Esophagus muscularis mucosa (tissue), 4 donors: Measurements from ENCODE around the gene SEMA5A. TPM values are rescaled to one million over a fixed set of nuclear protein-coding genes. Genes with fewer than 3 reads are reported as not detected.

Experiments used
- DNase-seq: peaks from one replicate; pipeline ENCODE4 v3.0.0-alpha.2; 2017; ENCODE audit errors: extremely low spot score
- H3K27ac ChIP-seq, 4 donors: fragments of 200-600 bp; sonication (generic); replicated peaks in 1 of 4; 1 replicate in 3 of 4; 2 replicates in 1 of 4; pipeline ENCODE4 v1.5.1; 2016 to 2019; ENCODE audit warnings: mild to moderate bottlenecking in 1 of 4
- H3K27me3 ChIP-seq, 4 donors: fragments of 200-600 bp; sonication (generic); one replicate each; pipeline versions ENCODE4 v1.5.1 to v1.6.0; 2016 to 2019
- H3K36me3 ChIP-seq, 4 donors: fragments of 200-600 bp; sonication (generic); one replicate each; pipeline ENCODE4 v1.5.1; 2016 to 2019
- H3K4me1 ChIP-seq, 4 donors: fragments of 200-600 bp; sonication (generic); one replicate each; pipeline ENCODE4 v1.5.1; 2016 to 2019
- H3K4me3 ChIP-seq, 4 donors: fragments of 200-600 bp; sonication (generic); 1 replicate in 2 of 4; 2 replicates in 2 of 4; pipeline ENCODE4 v1.5.1; 2016 to 2019; ENCODE audit warnings: mild to moderate bottlenecking in 4 of 4, moderate library complexity in 1 of 4
- H3K9me3 ChIP-seq, 4 donors: fragments of 200-600 bp; sonication (generic); 1 replicate in 3 of 4; 2 replicates in 1 of 4; pipeline ENCODE4 v1.5.1; 2016 to 2019
- CTCF ChIP-seq, 3 experiments: fragments of 200-600 bp in 2 of 3; fragments of 450-650 bp in 1 of 3; sonication (generic) in 2 of 3; IDR thresholded peaks; one replicate each; pipeline ENCODE4 v1.5.1; 2017 to 2019; ENCODE audit warnings: antibody characterized with exemption in 3 of 3, mild to moderate bottlenecking in 2 of 3, moderate library complexity in 1 of 3
- EP300 ChIP-seq: sonication (generic); formaldehyde crosslinking; IDR thresholded peaks from one replicate; pipeline ENCODE4 v1.6.1; 2017; ENCODE audit warnings: antibody characterized with exemption
- POLR2A ChIP-seq: fragments of 450-650 bp; IDR thresholded peaks from one replicate; pipeline ENCODE4 v1.6.1; 2017; ENCODE audit warnings: antibody characterized with exemption, moderate library complexity, mild to moderate bottlenecking, low read depth
- POLR2AphosphoS5 ChIP-seq, 2 donors: sonication (generic); formaldehyde crosslinking; IDR thresholded peaks; one replicate each; pipeline ENCODE4 v1.6.1; 2017; ENCODE audit warnings: antibody characterized with exemption in 2 of 2
- WGBS: methylation state at CpG from one replicate; pipeline ENCODE4 v1.1.5; 2018; 5-methylcytosine and 5-hydroxymethylcytosine counted together
- intact Hi-C: fragments of 100-400 bp; cut with DNase I; formaldehyde crosslinking; loops from one replicate; pipeline ENCODE4 v1.15.1; 2023
- total RNA-seq, 4 donors: library from RNA; depleted of rRNA; stranded (reverse); fragments of >200 nt; gene quantifications; one replicate each; pipeline versions ENCODE4 v1.1.0 to v1.2.1, GENCODE V29; 2016

The SEMA5A gene
- total RNA-seq, 4 donors from 2014 or later, result 2.1 to 5.6 (median 3.5) TPM

- no peaks in the 10 kb centered on the region for H3K36me3 ChIP-seq
- no peak for TF ChIP-seq CTCF (IDR thresholded peaks at IDR 0.05)
- TF ChIP-seq POLR2A, result no peak
- no peak for TF ChIP-seq EP300
- TF ChIP-seq POLR2AphosphoS5 (IDR thresholded peaks at IDR 0.05), result no peak
- no peak overlapping the region for H3K4me3 ChIP-seq
- no peaks in the 10 kb centered on the region for H3K27me3 ChIP-seq
- H3K27ac ChIP-seq, result no peak overlapping the region
- no peaks in the 10 kb centered on the region for H3K9me3 ChIP-seq
- intact Hi-C loops, result no loop called here
- H3K4me1 ChIP-seq, result no peaks in the 10 kb centered on the region
- no peak for DNase-seq
These were observed 306.8 kb downstream of the SEMA5A start for GRCh38 chr5:9239071-9239470.

DNA sequence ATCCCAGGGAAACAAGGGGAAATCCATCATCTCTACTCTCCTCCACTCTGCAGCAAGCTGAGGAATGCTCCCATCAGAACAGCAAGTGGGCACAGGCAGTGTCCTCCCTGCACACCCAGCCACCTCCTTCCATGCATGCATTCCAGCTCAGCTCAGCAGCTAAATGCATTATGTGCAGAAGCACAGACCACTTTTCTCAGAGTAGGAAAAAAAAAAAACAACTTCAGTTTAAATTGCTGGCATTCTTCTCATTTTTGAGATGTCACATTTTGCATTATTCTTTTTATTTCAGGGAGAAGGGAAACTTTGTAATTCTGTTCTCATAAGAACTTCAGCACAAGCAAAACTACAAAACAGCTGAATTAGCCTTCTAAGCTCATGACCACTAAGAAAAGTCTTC, 312.2 kb downstream of the SEMA5A start:
- intact Hi-C loops, result no loop called here
- DNase-seq, result peak; percentile 8
- no peaks in the 10 kb centered on the region for H3K9me3 ChIP-seq

DNA sequence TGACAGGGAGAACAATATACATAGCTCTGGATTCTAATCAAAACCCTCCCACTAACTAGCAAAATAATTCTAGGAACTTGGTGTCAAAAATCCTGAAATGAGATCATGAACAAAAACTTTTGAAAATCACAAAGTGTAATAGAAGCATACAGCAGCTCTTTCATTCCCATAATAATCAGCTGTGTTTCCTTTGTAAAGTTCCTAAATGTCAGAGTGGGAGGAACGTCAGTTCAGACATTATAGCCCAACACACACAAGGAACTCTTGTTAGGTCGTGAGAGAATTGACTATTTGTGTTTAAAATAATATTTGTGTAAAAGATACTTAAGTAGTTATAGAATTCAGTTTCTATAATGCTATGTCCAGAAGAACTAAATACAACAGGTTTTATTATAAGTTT, 312.8 kb downstream of the SEMA5A start:
- no peaks in the 10 kb centered on the region for H3K27me3 ChIP-seq
- H3K36me3 ChIP-seq, result no peaks in the 10 kb centered on the region
- H3K27ac ChIP-seq, result no peak overlapping the region
- TF ChIP-seq POLR2AphosphoS5 (IDR thresholded peaks at IDR 0.05) (no peak), CTCF (IDR thresholded peaks at IDR 0.05) (no peak), POLR2A (no peak), EP300 (no peak)
- no peaks in the 10 kb centered on the region for H3K9me3 ChIP-seq
- H3K4me1 ChIP-seq, result no peaks in the 10 kb centered on the region
- intact Hi-C loops, result no loop called here
- 55% methylated on average over 2 of the region's 2 CpGs for WGBS
- no peak overlapping the region for H3K4me3 ChIP-seq
- DNase-seq, result no peak

More for the DNA sequence above, 312.2 kb downstream of the SEMA5A start:
- no peaks in the 10 kb centered on the region for H3K4me1 ChIP-seq
- TF ChIP-seq POLR2AphosphoS5 (IDR thresholded peaks at IDR 0.05) (no peak), EP300 (no peak), POLR2A (no peak), CTCF (IDR thresholded peaks at IDR 0.05) (no peak)
- no peaks in the 10 kb centered on the region for H3K27me3 ChIP-seq
- H3K4me3 ChIP-seq, result no peak overlapping the region
- H3K36me3 ChIP-seq, result no peaks in the 10 kb centered on the region
- H3K27ac ChIP-seq, result no peak overlapping the region

DNA sequence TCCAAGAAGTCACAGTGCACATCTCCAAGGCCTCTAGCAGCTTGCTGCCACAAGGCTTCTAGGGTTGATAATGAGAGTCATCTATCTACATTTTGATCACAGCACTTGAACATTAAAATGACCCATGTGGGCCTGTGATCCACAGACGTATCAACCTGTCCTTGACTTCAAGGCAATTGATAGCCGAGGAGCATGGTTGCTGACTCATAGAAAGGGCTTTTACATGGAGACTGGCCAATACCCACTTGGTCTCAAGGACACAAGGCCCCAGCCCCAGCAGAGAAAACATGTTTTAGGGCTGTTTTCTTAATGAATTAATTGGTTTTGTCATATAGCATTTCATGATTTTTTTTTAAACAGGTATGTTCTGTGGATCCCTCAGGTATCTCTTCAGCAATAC, 314.0 kb downstream of the SEMA5A start:
- H3K27ac ChIP-seq, result no peak overlapping the region
- no peak for DNase-seq
- TF ChIP-seq EP300 (no peak), POLR2AphosphoS5 (IDR thresholded peaks at IDR 0.05) (no peak), POLR2A (no peak), CTCF (IDR thresholded peaks at IDR 0.05) (no peak)

DNA sequence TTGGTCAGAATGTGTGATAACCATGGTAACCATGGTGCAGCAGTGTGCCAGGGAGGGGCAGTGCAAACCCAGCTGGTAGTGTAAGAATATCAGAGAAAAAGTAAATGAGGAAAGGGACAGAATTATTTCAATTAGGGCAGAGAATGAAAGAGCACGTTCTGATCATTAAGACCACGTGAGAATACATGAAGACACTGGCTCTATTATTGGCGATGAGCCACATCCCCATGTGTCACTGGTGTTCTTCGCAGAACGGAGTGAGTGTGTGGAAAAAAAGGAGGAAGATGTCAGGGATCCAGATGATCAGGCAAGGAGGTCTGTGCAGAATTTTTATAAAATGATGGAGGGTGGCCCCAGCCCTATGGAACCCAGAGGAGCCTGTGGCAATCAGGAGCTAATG, 315.5 kb downstream of the SEMA5A start:
- H3K36me3 ChIP-seq, result no peaks in the 10 kb centered on the region
- no peak overlapping the region for H3K27ac ChIP-seq
- TF ChIP-seq POLR2AphosphoS5 (IDR thresholded peaks at IDR 0.05) (no peak), EP300 (no peak), CTCF (IDR thresholded peaks at IDR 0.05) (no peak), POLR2A (no peak)
- no peaks in the 10 kb centered on the region for H3K4me1 ChIP-seq
- no peaks in the 10 kb centered on the region for H3K27me3 ChIP-seq
- DNase-seq, result no peak
- no peaks in the 10 kb centered on the region for H3K9me3 ChIP-seq
- no peak overlapping the region for H3K4me3 ChIP-seq
- intact Hi-C loops, result no loop called here
- WGBS, result 78% methylated on average over 5 of the region's 5 CpGs

More for the DNA sequence above, 314.0 kb downstream of the SEMA5A start:
- Histone ChIP-seq H3K9me3 (no peaks in the 10 kb centered on the region), H3K4me3 (no peak overlapping the region), H3K36me3 (no peaks in the 10 kb centered on the region), H3K27me3 (no peaks in the 10 kb centered on the region), H3K4me1 (no peaks in the 10 kb centered on the region)
- 85% methylated on average over 2 of the region's 2 CpGs for WGBS
- intact Hi-C loops, result no loop called here
